Adrenal gland (tissue), 5 donors: Measurements from ENCODE around the gene SEC14L6.

Source experiments
- POLR2A ChIP-seq, 2 donors: fragments of 450-650 bp; IDR thresholded peaks; one replicate each; pipeline ENCODE4 v1.6.1; 2017; ENCODE audit warnings: antibody characterized with exemption in 2 of 2, mild to moderate bottlenecking in 2 of 2, moderate library complexity in 1 of 2
- TF ChIP-seq, protein P1 (sequence below), 6 experiments: fragments of 450-650 bp in 4 of 6; fragments of 200-600 bp in 2 of 6; sonication (generic) in 1 of 6; IDR thresholded peaks; 1 replicate in 5 of 6; 2 replicates in 1 of 6; pipeline versions ENCODE4 v1.5.1 to v1.8.0; 2016 to 2021; ENCODE audit warnings: antibody characterized with exemption in 6 of 6, mild to moderate bottlenecking in 2 of 6, moderate library complexity in 1 of 6
- donor health status: DM: no; HTN: no; CAD: no.

DNA sequence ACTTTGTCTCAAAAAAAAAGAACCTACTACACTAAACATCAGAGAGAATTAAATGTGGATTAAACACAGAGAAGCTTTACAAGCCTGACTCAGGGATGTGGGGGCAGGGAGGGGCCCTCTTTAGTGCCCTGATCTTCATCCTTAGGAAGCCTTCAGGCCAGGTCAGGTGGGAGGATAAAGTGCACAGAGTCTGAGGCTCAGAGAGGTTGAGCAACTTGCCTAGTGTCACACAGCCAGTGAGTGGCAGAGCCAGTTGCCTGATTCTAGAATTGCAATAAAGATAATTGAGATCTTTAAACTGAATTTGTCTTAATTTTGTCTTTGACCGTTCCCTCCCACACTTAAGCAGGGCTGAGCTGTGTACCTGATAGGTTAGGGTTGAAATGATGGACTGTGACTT, 7.2 kb downstream of the SEC14L6 start:
- TF ChIP-seq, protein P1, sequence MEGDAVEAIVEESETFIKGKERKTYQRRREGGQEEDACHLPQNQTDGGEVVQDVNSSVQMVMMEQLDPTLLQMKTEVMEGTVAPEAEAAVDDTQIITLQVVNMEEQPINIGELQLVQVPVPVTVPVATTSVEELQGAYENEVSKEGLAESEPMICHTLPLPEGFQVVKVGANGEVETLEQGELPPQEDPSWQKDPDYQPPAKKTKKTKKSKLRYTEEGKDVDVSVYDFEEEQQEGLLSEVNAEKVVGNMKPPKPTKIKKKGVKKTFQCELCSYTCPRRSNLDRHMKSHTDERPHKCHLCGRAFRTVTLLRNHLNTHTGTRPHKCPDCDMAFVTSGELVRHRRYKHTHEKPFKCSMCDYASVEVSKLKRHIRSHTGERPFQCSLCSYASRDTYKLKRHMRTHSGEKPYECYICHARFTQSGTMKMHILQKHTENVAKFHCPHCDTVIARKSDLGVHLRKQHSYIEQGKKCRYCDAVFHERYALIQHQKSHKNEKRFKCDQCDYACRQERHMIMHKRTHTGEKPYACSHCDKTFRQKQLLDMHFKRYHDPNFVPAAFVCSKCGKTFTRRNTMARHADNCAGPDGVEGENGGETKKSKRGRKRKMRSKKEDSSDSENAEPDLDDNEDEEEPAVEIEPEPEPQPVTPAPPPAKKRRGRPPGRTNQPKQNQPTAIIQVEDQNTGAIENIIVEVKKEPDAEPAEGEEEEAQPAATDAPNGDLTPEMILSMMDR (IDR thresholded peaks at IDR 0.05): no peak
- TF ChIP-seq POLR2A (IDR thresholded peaks at IDR 0.05): no peak
